Fibroblast of lung (primary cell): ENCODE results near the gene CLCN4.

Experiments used
- EZH2 ChIP-seq: IDR thresholded peaks from 2 replicates; pipeline ENCODE4 v1.5.1; 2012; ENCODE audit warnings: low read length, control low read depth, mild to moderate bottlenecking; ENCODE audit errors: missing control alignments
- TF ChIP-seq, protein P1 (sequence below), 2 donors: IDR thresholded peaks in 1 of 2; conservative IDR thresholded peaks in 1 of 2; 1 replicate in 1 of 2; 2 replicates in 1 of 2; pipeline ENCODE4 v1.5.1; 2011 to 2012; ENCODE audit warnings: low read length in 2 of 2, control low read depth in 1 of 2, inconsistent platforms in 1 of 2, low read depth in 1 of 2, mild to moderate bottlenecking in 1 of 2

DNA sequence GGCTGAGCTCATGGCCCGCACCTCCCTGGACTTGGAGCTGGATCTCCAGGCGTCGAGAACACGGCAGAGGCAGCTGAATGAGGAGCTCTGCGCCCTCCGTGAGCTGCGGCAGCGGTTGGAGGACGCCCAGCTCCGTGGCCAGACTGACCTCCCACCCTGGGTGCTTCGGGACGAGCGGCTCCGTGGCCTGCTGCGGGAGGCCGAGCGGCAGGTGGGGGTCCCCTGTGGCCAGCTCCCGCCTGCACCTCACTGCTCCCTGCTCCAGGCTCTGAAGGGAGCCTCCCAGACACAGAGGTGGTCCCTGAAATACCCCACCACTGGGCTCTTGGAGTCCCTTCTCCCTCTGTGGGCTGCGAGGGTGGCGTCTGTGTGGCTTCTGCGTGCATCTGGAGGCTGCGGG, 18.0 kb upstream of the CLCN4 start:
- TF ChIP-seq, protein P1, sequence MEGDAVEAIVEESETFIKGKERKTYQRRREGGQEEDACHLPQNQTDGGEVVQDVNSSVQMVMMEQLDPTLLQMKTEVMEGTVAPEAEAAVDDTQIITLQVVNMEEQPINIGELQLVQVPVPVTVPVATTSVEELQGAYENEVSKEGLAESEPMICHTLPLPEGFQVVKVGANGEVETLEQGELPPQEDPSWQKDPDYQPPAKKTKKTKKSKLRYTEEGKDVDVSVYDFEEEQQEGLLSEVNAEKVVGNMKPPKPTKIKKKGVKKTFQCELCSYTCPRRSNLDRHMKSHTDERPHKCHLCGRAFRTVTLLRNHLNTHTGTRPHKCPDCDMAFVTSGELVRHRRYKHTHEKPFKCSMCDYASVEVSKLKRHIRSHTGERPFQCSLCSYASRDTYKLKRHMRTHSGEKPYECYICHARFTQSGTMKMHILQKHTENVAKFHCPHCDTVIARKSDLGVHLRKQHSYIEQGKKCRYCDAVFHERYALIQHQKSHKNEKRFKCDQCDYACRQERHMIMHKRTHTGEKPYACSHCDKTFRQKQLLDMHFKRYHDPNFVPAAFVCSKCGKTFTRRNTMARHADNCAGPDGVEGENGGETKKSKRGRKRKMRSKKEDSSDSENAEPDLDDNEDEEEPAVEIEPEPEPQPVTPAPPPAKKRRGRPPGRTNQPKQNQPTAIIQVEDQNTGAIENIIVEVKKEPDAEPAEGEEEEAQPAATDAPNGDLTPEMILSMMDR (conservative IDR thresholded peaks at IDR 0.05 in 1 of 2, IDR thresholded peaks at IDR 0.05 in 1 of 2; ENCODE audit: low read depth in 1 of 2, low read length in 2 of 2), result no peak
- no peak for TF ChIP-seq EZH2
